ENCODE results near the gene PPP1R3F.

Gene PPP1R3F

DNA sequence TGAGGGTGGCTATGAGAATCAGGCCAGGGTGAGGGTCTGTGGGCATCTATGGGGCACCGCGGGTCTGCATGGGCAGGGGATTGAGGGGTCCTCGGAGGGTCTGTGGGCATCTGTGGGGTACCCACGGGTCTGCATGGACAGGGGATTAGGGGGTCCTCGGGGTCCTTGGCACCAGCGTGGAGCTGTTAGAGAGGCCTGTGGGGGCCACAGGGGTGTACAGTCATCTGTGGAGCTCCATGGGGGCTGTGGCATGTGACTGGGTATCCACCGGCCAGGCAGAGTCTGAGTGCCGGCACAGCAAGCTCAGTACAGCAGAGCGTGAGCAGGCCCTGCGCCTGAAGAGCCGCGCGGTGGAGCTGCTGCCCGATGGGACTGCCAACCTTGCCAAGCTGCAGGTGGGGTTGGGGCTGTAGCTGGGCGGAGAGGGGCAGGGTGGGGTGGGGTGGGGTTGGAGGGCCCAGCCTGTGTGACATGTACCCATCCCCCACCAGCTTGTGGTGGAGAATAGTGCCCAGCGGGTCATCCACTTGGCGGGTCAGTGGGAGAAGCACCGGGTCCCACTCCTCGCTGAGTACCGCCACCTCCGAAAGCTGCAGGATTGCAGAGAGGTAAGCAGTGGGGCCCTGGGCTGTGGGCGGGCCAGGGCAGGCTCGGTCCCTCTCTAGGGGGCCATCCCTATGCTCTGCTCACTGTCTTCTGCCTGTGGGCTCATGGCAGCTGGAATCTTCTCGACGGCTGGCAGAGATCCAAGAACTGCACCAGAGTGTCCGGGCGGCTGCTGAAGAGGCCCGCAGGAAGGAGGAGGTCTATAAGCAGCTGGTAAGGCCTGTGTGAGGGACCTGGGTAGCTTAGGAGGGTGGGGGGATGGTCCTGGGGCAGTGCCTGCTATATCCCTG is 21.4 kb upstream of the PPP1R3F start:
- no peak overlapping the region for H3K4me3 ChIP-seq (ENCODE audit: low read depth, low read length)
- TF ChIP-seq, protein P1, sequence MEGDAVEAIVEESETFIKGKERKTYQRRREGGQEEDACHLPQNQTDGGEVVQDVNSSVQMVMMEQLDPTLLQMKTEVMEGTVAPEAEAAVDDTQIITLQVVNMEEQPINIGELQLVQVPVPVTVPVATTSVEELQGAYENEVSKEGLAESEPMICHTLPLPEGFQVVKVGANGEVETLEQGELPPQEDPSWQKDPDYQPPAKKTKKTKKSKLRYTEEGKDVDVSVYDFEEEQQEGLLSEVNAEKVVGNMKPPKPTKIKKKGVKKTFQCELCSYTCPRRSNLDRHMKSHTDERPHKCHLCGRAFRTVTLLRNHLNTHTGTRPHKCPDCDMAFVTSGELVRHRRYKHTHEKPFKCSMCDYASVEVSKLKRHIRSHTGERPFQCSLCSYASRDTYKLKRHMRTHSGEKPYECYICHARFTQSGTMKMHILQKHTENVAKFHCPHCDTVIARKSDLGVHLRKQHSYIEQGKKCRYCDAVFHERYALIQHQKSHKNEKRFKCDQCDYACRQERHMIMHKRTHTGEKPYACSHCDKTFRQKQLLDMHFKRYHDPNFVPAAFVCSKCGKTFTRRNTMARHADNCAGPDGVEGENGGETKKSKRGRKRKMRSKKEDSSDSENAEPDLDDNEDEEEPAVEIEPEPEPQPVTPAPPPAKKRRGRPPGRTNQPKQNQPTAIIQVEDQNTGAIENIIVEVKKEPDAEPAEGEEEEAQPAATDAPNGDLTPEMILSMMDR (IDR thresholded peaks at IDR 0.05; ENCODE audit: borderline replicate concordance, insufficient read depth, low read depth, low read length): no peak

- TF ChIP-seq, protein P1 (IDR thresholded peaks at IDR 0.05; ENCODE audit: borderline replicate concordance, insufficient read depth, low read depth, low read length): no peak
- no peak overlapping the region for H3K4me3 ChIP-seq (ENCODE audit: low read depth, low read length)
Observed at GRCh38 chrX:49249071-49249470, 20.5 kb upstream of the PPP1R3F start.

- no peak overlapping the region for H3K4me3 ChIP-seq (ENCODE audit: low read depth, low read length)
- TF ChIP-seq, protein P1 (IDR thresholded peaks at IDR 0.05; ENCODE audit: borderline replicate concordance, insufficient read depth, low read depth, low read length): no peak
Observed at GRCh38 chrX:49249616-49250015, 20.0 kb upstream of the PPP1R3F start.

DNA sequence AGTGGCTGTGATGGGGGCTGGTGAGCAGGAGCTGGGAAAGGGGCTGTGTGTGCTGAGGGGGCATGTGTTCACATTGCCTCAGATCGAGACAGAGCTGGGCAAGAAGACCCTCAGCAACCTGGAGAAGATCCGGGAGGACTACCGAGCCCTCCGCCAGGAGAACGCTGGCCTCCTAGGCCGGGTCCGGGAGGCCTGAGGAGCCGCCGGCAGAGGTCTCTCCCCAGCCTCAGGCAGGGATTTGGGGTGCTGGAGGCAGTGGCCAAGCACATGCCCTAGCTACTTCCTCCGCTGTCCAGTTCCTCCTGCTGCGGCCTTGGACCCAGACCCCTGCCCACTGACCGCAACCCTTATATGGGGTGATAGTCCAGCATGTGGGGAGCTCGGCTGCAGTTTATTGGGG is 19.5 kb upstream of the PPP1R3F start:
- TF ChIP-seq, protein P1 (IDR thresholded peaks at IDR 0.05; ENCODE audit: borderline replicate concordance, insufficient read depth, low read depth, low read length): no peak
- no peak overlapping the region for H3K4me3 ChIP-seq (ENCODE audit: low read depth, low read length)

GRCh38 chrX:49250578-49250977 is 19.0 kb upstream of the PPP1R3F start:
- TF ChIP-seq, protein P1 (IDR thresholded peaks at IDR 0.05; ENCODE audit: borderline replicate concordance, insufficient read depth, low read depth, low read length): no peak
- H3K4me3 ChIP-seq (ENCODE audit: low read depth, low read length): no peak overlapping the region

DNA sequence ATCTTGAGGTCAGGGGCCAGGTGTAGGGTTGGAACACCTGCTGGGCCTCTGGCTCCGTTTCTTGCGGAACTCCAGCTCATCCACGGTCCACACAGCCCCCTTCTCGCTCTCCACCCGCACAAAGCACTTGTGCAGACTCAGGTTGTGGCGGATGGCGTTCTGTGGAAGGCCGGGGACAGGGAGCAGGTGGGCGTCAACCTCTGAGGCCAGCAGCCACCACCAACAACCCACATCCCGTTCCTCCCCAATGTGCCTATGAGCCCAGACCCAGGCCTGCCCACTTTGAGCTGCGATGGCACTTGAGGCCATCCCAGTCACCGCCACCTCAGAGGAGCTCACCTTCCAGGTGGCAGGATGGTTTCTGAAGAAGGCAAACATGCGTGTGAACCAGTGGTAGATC is 18.3 kb upstream of the PPP1R3F start:
- TF ChIP-seq, protein P1 (IDR thresholded peaks at IDR 0.05; ENCODE audit: borderline replicate concordance, insufficient read depth, low read depth, low read length): no peak
- H3K4me3 ChIP-seq (ENCODE audit: low read depth, low read length): no peak overlapping the region

GRCh38 chrX:49254639-49255038 is 15.0 kb upstream of the PPP1R3F start:
- TF ChIP-seq, protein P1 (IDR thresholded peaks at IDR 0.05; ENCODE audit: borderline replicate concordance, insufficient read depth, low read depth, low read length): no peak

More at GRCh38 chrX:49254639-49255038, 15.0 kb upstream of the PPP1R3F start:
- no peak overlapping the region for H3K4me3 ChIP-seq (ENCODE audit: low read depth, low read length)

Data from GM12875 (cell line).